HG03066 (cell line): ENCODE results near the gene TMEM174.

Source experiments
- ATAC-seq: cut with Tn5 transposase; IDR thresholded peaks from one replicate; pipeline ENCODE4 v1.9.1; 2021; ENCODE audit warnings: low read depth; ENCODE audit not compliant: unreplicated experiment

The TMEM174 gene

GRCh38 chr5:73152411-73153388, 20.3 kb upstream of the TMEM174 start:
- no peak for ATAC-seq

DNA sequence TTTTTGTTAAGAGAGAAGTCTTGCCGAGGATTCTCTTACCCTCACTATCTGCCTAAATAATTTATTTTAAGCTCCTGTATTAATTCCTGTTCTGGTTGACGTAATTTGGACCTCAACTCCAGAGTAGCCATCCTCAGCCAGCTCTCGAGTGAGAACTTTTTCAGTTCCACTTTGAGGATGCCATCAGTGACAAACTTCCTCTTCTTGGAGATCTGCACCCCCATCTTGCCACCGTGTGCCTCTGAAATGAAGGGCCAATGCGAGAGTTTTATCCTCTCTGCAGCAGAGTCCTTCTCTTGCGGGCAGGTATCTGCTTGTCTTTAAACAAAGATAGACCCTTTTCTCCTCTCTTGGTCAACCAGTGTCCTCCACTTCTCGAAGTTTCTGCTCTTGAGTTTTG, 19.5 kb upstream of the TMEM174 start:
- ATAC-seq = no peak

GRCh38 chr5:73154208-73155006, 18.6 kb upstream of the TMEM174 start:
- ATAC-seq = no peak

DNA sequence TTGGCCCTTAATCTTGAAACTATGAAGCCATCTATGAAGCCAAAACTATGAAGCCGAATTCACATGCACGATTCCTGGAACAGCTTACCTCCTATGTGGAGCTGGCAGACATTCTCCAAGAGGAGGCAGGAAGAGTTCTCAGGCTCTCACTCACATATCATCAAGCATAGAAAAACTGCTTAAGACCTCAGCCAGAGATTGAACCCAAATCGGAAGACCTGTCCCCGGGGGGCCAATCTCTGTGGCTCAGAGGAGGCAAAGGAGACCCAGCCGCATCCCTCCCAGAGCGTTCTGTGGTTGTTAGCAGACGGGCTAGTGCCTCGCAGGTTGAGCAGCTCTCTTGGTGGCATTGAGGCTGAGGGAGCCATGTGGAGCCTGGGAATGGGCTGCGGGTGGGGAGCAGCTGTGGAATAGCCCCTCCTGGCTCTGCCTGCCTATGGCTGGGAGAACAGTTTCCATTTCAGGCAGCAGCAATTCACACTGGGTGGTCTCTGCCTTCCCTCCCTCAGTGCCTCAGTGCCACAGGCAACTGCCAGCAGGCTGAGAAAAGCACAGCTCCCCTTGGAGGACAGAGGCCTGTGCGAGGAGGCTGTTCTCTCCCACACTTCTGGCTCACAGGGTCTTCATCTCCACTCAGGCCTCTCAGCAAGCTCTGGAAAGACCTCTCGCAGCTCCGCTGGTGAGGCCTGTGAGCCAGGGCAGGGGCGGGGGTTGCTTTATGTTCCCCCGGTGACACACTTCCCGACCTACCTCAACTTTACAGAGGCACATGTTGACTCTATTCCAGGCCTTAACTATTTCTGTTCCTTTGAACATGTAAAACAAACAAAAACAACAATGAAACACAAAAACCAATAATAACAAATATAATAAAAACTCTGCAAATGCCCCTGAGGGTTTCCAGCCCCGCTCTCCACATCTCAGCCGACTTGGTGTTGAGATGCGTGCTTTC, 17.4 kb upstream of the TMEM174 start:
- ATAC-seq = no peak

DNA sequence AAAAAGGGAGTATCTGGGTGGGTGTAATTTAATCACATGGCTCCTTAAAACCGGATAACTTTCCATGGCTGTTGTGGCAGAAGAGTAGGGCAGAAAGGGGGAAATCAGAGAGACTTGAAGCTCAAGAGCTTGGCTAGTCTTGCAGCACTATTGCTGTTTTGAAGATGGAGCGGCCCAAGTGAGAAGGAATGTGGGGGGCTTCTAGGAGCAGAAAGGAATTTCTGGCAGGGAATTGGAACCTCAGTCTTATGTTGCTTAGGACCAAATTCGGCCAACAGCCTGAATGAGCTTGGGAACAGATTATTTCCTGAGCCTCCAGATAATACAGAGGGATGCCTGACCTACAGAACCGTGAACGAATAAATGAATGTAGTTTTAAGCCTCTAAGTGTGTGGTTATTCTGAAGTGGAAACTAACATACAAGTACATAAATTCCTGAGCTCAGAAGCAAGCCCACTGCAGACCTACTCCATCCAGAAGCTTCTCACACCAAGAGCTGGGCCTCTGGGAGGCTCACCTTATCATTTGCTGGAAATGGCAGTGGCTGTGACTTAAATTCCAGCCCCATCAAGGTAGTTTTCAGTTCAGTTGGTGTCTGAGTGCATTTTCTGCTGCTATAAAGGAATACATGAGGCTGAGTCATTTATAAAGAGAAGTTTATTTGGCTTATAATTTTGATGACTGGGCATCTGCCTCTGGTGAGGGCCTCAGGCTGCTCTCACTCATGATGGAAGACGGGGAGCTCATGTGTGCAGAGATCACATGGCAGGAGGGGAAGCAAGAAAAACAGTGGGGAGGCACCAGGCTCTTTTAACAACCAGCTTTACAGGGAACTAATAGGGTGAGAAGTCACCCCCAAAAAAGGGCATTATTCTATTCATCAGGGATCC, 15.3 kb upstream of the TMEM174 start:
- no peak for ATAC-seq

DNA sequence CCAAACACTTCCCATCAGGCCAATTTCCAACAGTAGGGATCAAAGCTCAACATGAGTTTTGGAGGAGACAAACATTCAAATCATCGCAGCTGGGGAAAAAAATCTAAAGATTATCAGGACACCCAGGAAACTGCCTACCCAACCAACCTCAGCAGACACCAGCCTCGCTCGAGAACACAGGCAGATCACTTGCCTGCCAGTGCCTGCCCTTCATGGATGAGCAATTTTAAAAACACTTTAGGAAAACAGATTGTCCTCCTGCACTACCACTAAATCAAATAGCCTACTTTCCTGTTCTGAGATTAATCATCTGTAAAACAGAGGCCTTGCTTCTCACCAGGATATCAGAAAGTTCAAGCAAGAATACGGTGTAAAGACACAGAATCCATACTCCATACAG, 14.7 kb upstream of the TMEM174 start:
- no peak for ATAC-seq

GRCh38 chr5:73160239-73160671, 12.7 kb upstream of the TMEM174 start:
- no peak for ATAC-seq

- ATAC-seq = no peak
Observed at GRCh38 chr5:73170522-73170921, 2.5 kb upstream of the TMEM174 start.

DNA sequence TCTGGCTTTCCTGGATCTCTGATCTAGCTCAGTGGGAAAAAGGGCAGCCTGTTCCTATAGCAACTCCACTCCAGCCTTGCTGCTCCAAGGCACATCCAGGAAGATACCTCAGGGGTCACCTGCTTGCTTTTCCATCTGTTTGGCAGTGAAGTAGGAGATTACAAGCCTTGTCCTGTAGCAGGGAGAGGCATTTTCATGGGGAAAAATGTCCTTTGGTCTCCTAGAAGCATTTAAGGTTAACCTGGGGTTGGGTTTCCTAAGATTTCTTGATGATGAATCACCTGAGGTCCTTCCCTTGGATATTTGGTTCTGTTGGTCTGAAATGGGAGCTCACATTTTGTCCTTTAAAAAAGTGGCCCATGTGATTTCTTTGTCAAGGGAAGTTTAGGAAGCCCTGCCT, 1.5 kb upstream of the TMEM174 start:
- no peak for ATAC-seq

GRCh38 chr5:73174100-73174815, 1.3 kb downstream of the TMEM174 start:
- no peak for ATAC-seq

GRCh38 chr5:73176250-73176649, 3.3 kb downstream of the TMEM174 start:
- ATAC-seq = no peak

- no peak for ATAC-seq
Observed at GRCh38 chr5:73178265-73178664, 5.3 kb downstream of the TMEM174 start.

GRCh38 chr5:73179730-73180129, 6.7 kb downstream of the TMEM174 start:
- no peak for ATAC-seq

DNA sequence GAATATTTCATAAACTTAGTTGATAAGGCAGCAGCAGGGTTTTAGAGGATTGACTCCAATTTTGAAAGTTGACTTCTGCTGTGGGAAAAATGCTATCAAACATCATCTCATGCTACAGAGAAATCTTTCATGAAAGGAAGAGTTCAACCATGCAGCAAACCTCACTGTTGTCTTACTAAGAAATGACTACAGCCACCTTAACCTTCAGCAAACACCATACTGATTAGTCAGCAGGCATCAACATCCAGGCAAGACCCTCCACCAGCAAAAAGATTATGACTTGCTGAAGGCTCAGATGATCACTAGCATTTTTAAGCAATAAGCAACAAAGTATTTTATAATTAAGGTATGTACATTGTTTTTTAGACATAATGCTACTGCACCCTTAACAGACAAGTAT, 7.6 kb downstream of the TMEM174 start:
- no peak for ATAC-seq

DNA sequence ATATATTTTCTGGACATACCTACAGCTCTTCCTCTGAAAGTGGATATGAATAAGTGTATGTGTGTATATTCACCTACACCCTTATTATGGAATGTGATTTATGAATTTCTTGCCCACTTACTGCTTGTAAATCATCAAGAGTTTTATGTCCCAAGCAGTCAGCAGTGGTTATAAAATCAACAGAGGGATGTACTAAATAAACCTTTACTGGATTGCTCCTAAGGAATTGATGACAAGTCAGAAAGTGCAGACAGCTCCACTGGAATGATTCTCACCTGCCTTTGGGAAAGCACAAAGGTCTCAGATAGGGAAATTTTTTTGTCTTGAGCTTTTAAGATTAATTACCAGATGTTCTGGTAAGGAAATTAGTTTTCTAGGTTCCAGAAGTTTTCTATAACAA, 9.3 kb downstream of the TMEM174 start:
- ATAC-seq = no peak

DNA sequence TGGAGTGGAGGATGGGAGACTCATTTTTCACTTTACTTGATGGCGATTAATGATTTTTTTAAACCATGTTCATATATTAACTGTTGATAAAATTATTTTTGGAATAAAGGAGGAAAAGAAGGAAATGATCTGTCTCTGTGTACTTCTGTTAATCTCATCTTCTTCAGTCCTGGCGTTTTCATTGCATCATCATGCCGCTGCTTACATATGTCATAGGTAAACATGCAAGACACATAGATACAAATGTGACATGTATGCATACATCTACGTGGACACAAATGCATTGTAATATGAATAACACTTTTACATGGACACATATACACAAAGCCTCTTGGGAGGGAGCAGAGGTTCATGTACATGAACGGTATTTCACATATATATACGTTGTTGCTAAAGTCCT, 10.0 kb downstream of the TMEM174 start:
- ATAC-seq = no peak

GRCh38 chr5:73183481-73183891, 10.5 kb downstream of the TMEM174 start:
- no peak for ATAC-seq

DNA sequence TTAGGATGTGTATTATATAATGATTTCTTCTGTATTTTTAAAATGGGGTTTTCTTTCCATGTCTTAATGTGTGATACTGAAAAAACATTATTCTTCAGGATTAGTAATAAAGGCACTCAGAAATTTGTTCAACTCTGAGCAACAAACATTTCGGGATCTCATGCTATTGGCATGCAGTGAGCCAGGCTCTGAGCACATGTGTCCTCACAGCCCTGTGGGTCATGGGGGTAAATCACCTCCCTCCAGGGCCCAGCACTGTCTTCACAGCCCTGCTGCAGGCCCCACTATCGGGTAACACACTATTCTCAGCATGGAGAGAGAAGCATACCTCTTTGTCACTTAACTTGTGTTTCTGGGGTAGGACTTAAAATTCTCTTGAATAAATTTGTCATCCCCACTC, 14.0 kb downstream of the TMEM174 start:
- ATAC-seq = no peak
